Osteoblast (primary cell): ENCODE measurements around the gene USO1. TPM values are rescaled to one million over a fixed set of nuclear protein-coding genes. Genes with fewer than 3 reads are reported as not detected.

Source experiments
- DNase-seq: peaks from one replicate; pipeline ENCODE4 v3.0.0; 2011; ENCODE audit warnings: low spot score, mixed read lengths; ENCODE audit not compliant: insufficient read length; ENCODE audit errors: missing footprints
- H2AFZ ChIP-seq: 2 replicates; pipeline ENCODE4 v1.6.0; 2011; ENCODE audit warnings: mild to moderate bottlenecking, low read length
- H3K27ac ChIP-seq: 2 replicates; pipeline ENCODE4 v1.5.1; 2011; ENCODE audit warnings: mild to moderate bottlenecking, low read depth, low read length, moderate library complexity
- H3K27me3 ChIP-seq: 2 replicates; pipeline ENCODE4 v1.6.0; 2012; ENCODE audit warnings: mild to moderate bottlenecking, control low read depth, inconsistent platforms, low read length, moderate library complexity; ENCODE audit not compliant: insufficient read depth
- H3K36me3 ChIP-seq: 2 replicates; pipeline ENCODE4 v1.5.1; 2011; ENCODE audit warnings: mild to moderate bottlenecking, low read length, control low read depth, moderate library complexity; ENCODE audit not compliant: insufficient read depth
- H3K4me1 ChIP-seq: 2 replicates; pipeline ENCODE4 v1.5.1; 2011; ENCODE audit warnings: mild to moderate bottlenecking, low read length, control low read depth, moderate library complexity; ENCODE audit not compliant: insufficient read depth
- H3K4me2 ChIP-seq: 2 replicates; pipeline ENCODE4 v1.6.0; 2011; ENCODE audit warnings: mild to moderate bottlenecking, low read length; ENCODE audit not compliant: insufficient read depth
- H3K4me3 ChIP-seq: fragments of 200-600 bp; sonication (generic); 3 replicates; pipeline ENCODE4 v1.5.1; 2012; ENCODE audit warnings: mild to moderate bottlenecking, low read length, inconsistent platforms; ENCODE audit not compliant: insufficient read depth
- H3K79me2 ChIP-seq: 2 replicates; pipeline ENCODE4 v1.6.0; 2012; ENCODE audit warnings: mild to moderate bottlenecking, low read length, control low read depth, inconsistent platforms; ENCODE audit not compliant: insufficient read depth
- H3K9me3 ChIP-seq: 2 replicates; pipeline ENCODE4 v1.5.1; 2011; ENCODE audit warnings: low read depth, low read length, control low read depth
- H4K20me1 ChIP-seq: 2 replicates; pipeline ENCODE4 v1.6.0; 2012; ENCODE audit warnings: mild to moderate bottlenecking, low read length, control low read depth; ENCODE audit not compliant: insufficient read depth
- total RNA-seq: library from RNA; depleted of rRNA; stranded (reverse); fragments of >200 nt; gene quantifications from 2 replicates; pipeline ENCODE4 v1.2.3, GENCODE V29; 2012
- TF ChIP-seq, protein P1 (sequence below): IDR thresholded peaks from 2 replicates; pipeline ENCODE4 v1.5.1; 2011; ENCODE audit warnings: mild to moderate bottlenecking, low read depth, low read length, moderate library complexity; ENCODE audit errors: extremely low read depth

USO1 gene
- total RNA-seq, 1 donor = 122 TPM

DNA sequence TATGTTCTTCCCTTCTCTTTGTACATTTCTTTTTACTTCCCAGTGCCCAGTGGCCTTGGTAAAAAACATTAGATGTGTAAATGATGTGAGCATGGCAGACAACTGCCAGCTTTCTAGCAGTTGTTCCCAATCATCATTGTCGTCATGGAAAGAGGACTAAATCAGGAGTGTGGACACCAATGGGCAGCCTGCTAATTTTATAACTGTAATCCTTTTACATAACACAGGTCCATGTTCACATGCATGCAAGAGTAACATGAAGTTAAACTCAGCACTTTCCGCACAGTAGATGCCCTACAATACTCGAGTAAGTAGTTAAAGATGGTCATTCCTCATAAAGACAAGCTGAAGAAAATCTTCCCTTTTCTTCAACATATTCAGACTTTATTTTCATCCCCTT lies 27.8 kb upstream of the USO1 start:
- no peak overlapping the region for H2AFZ ChIP-seq
- no peaks in the 10 kb centered on the region for H3K9me3 ChIP-seq

DNA sequence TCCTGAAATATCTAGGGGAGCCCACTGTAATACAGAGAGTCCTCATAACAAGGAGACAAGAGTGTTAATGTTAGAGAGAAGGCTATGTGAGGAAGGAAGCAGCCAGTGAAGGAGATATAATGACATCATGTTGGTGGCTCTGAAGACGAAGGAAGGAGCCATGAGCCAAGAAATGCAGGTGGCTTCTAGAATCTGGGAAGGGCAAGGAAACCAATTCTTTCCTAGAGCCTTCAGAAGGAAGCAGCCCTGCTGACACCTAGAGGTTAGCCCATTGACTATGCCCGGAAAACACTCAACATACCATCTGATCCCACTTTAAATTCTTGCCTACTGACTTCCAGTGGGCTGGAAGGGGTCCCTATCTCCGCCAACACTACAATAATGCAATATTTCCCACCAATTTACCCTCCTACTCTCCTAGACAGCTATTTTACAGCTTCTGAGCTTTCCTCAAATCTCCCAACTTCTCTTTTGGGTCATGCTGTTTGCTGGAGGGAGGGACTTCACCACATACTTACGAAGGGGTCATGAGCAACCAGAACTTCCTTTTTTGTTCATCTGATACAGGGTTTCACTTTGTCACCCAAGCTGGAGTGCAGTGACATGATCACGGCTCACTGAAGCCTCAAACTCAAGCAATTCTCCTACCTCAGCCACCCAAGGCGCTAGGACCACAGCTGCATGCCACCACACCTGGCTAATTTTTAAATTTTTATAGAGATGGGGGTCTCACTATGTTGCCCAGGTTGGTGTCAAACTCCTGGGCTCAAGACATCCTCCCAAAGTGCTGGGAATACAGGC lies 26.0 kb upstream of the USO1 start:
- H3K4me2 ChIP-seq = no peak overlapping the region
- no peaks in the 10 kb centered on the region for H3K79me2 ChIP-seq
- H3K4me1 ChIP-seq = no peaks in the 10 kb centered on the region
- no peaks in the 10 kb centered on the region for H3K9me3 ChIP-seq
- TF ChIP-seq, protein P1, sequence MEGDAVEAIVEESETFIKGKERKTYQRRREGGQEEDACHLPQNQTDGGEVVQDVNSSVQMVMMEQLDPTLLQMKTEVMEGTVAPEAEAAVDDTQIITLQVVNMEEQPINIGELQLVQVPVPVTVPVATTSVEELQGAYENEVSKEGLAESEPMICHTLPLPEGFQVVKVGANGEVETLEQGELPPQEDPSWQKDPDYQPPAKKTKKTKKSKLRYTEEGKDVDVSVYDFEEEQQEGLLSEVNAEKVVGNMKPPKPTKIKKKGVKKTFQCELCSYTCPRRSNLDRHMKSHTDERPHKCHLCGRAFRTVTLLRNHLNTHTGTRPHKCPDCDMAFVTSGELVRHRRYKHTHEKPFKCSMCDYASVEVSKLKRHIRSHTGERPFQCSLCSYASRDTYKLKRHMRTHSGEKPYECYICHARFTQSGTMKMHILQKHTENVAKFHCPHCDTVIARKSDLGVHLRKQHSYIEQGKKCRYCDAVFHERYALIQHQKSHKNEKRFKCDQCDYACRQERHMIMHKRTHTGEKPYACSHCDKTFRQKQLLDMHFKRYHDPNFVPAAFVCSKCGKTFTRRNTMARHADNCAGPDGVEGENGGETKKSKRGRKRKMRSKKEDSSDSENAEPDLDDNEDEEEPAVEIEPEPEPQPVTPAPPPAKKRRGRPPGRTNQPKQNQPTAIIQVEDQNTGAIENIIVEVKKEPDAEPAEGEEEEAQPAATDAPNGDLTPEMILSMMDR = no peak
- H4K20me1 ChIP-seq = no peaks in the 10 kb centered on the region
- H3K36me3 ChIP-seq = no peaks in the 10 kb centered on the region
- DNase-seq = peak; percentile 19
- no peak overlapping the region for H3K27ac ChIP-seq
- no peak overlapping the region for H2AFZ ChIP-seq
- H3K27me3 ChIP-seq = no peaks in the 10 kb centered on the region
- H3K4me3 ChIP-seq = no peak overlapping the region

More for the DNA sequence above, 27.8 kb upstream of the USO1 start:
- TF ChIP-seq, protein P1 = no peak
- Histone ChIP-seq H3K27me3 (no peaks in the 10 kb centered on the region), H3K27ac (no peak overlapping the region), H3K4me3 (no peak overlapping the region), H3K79me2 (no peaks in the 10 kb centered on the region), H4K20me1 (no peaks in the 10 kb centered on the region), H3K4me2 (no peak overlapping the region), H3K36me3 (no peaks in the 10 kb centered on the region), H3K4me1 (no peaks in the 10 kb centered on the region)
- DNase-seq = no peak

DNA sequence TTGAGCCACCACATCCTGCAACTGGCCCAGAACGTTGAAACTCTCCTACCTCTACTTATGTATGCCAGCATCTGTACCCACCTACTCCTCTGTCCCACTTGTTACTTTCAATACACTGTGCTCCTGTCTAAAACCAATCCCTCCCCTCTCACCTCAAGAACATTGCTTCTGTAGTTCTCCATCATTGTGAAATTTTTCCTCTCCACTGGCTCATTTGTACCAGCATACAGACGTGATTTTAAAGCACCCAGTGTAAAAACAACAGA lies 25.5 kb upstream of the USO1 start:
- Histone ChIP-seq H3K27ac (no peak overlapping the region), H3K36me3 (no peaks in the 10 kb centered on the region), H3K27me3 (no peaks in the 10 kb centered on the region), H4K20me1 (no peaks in the 10 kb centered on the region), H3K4me1 (no peaks in the 10 kb centered on the region), H3K9me3 (no peaks in the 10 kb centered on the region), H2AFZ (no peak overlapping the region), H3K4me3 (no peak overlapping the region), H3K79me2 (no peaks in the 10 kb centered on the region), H3K4me2 (no peak overlapping the region)
- TF ChIP-seq, protein P1 = no peak
- DNase-seq = no peak

DNA sequence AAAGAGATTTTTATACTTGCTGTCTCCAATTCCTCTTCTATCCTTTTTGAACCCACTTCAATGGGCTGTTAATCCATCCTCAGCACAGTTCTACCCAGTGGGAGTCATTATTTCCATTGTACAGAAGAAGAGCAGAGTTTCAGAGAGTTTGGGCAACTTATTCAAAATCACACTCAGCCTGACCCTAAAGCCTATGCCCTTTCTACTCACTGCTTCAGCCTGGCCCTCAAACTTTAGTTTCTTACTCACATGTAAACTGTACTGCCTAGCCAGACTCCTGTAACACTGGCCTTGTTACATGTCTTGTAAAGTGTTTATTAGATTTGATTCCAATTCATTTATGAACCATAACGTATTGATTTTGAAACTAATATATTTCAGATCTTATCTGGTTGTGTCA lies 25.1 kb upstream of the USO1 start:
- H3K4me2 ChIP-seq = no peak overlapping the region
- H3K4me3 ChIP-seq = no peak overlapping the region
- H3K27me3 ChIP-seq = no peaks in the 10 kb centered on the region
- no peaks in the 10 kb centered on the region for H3K4me1 ChIP-seq
- DNase-seq = peak; percentile 59
- H2AFZ ChIP-seq = no peak overlapping the region
- no peaks in the 10 kb centered on the region for H3K9me3 ChIP-seq
- TF ChIP-seq, protein P1 = no peak
- no peaks in the 10 kb centered on the region for H3K79me2 ChIP-seq
- no peaks in the 10 kb centered on the region for H3K36me3 ChIP-seq
- H3K27ac ChIP-seq = no peak overlapping the region
- H4K20me1 ChIP-seq = no peaks in the 10 kb centered on the region
